HEK293 (cell line): ENCODE measurements around the gene SUGP2.

Experiments used
- CTCF ChIA-PET: fragments of 350-600 bp; formaldehyde crosslinking; extraction: SDS; loops from one replicate; lab custom pipeline; 2021; ENCODE audit warnings: antibody characterized with exemption; lab: Yijun Ruan, JAX
- POLR2A ChIA-PET: fragments of 300-600 bp; formaldehyde crosslinking; extraction: SDS; loops from one replicate; lab custom pipeline; 2020; ENCODE audit warnings: antibody characterized with exemption, inconsistent platforms; lab: Yijun Ruan, JAX
- H3K27ac ChIP-seq: fragments of 200-500 bp; sonication (Bioruptor generic); 2 replicates; pipeline ENCODE4 v1.5.1; 2014; ENCODE audit warnings: low read depth, low read length, control low read depth, inconsistent platforms; ENCODE audit errors: extremely low read depth
- H3K36me3 ChIP-seq, 2 experiments: fragments of 200-500 bp in 1 of 2; sonication (Bioruptor generic) in 1 of 2; 1 replicate in 1 of 2; 2 replicates in 1 of 2; pipeline ENCODE4 v1.5.1; 2014 to 2017; ENCODE audit warnings: inconsistent platforms in 2 of 2, low read length in 2 of 2; ENCODE audit not compliant: control insufficient read depth in 2 of 2, insufficient read depth in 1 of 2
- H3K4me1 ChIP-seq: fragments of 200-500 bp; sonication (Bioruptor generic); 2 replicates; pipeline ENCODE4 v1.5.1; 2014; ENCODE audit warnings: mild to moderate bottlenecking, low read length, inconsistent platforms; ENCODE audit not compliant: control insufficient read depth, insufficient read depth
- H3K4me3 ChIP-seq: 2 replicates; pipeline ENCODE4 v1.5.1; 2011; ENCODE audit warnings: low read depth, mild to moderate bottlenecking, control low read depth, low read length, moderate library complexity
- H3K9me3 ChIP-seq: fragments of 200-500 bp; sonication (Bioruptor generic); 2 replicates; pipeline ENCODE4 v1.5.1; 2014; ENCODE audit warnings: low read depth, low read length, inconsistent platforms; ENCODE audit not compliant: control insufficient read depth, insufficient read depth
- GLI4 ChIP-seq: fragments of 450-650 bp; formaldehyde crosslinking; IDR thresholded peaks from 2 replicates; pipeline ENCODE4 v1.5.1; 2016; ENCODE audit warnings: missing biosample characterization, missing genetic modification characterization
- HOXD13 ChIP-seq: sonication (generic); formaldehyde crosslinking; IDR thresholded peaks from 2 replicates; pipeline ENCODE4 v1.8.0; 2022; ENCODE audit warnings: missing genetic modification reagents, borderline replicate concordance
- PRDM1 ChIP-seq: fragments of 450-650 bp; formaldehyde crosslinking; IDR thresholded peaks from 2 replicates; pipeline ENCODE4; 2016; ENCODE audit warnings: missing biosample characterization, missing genetic modification characterization
- ZBTB48 ChIP-seq: fragments of 450-650 bp; formaldehyde crosslinking; IDR thresholded peaks from 2 replicates; pipeline ENCODE4 v1.5.1; 2016; ENCODE audit warnings: missing biosample characterization, missing genetic modification characterization
- ZNF112 ChIP-seq: fragments of 450-650 bp; formaldehyde crosslinking; IDR thresholded peaks from 2 replicates; pipeline ENCODE4 v1.5.0; 2017; ENCODE audit warnings: missing biosample characterization, missing genetic modification characterization
- ZNF248 ChIP-seq: fragments of 450-650 bp; formaldehyde crosslinking; IDR thresholded peaks from 2 replicates; pipeline ENCODE4 v1.5.1; 2017; ENCODE audit warnings: missing biosample characterization, missing genetic modification characterization
- ZNF335 ChIP-seq: fragments of 450-650 bp; formaldehyde crosslinking; conservative IDR thresholded peaks from 2 replicates; pipeline ENCODE4 v1.5.1; 2016; ENCODE audit warnings: missing biosample characterization, missing genetic modification characterization
- ZNF341 ChIP-seq: fragments of 450-650 bp; formaldehyde crosslinking; IDR thresholded peaks from 2 replicates; pipeline ENCODE4; 2016; ENCODE audit warnings: low read depth, missing biosample characterization, missing genetic modification characterization
- ZNF37A ChIP-seq: fragments of 450-650 bp; IDR thresholded peaks from 2 replicates; pipeline ENCODE4 v1.5.1; 2018; ENCODE audit warnings: missing biosample characterization, missing genetic modification characterization
- ZNF394 ChIP-seq: fragments of 450-650 bp; formaldehyde crosslinking; IDR thresholded peaks from 2 replicates; pipeline ENCODE4 v1.5.1; 2016; ENCODE audit warnings: missing biosample characterization, missing genetic modification characterization, mild to moderate bottlenecking, moderate library complexity, borderline replicate concordance
- ZNF521 ChIP-seq: fragments of 450-650 bp; formaldehyde crosslinking; IDR thresholded peaks from 2 replicates; pipeline ENCODE4 v1.5.1; 2017; ENCODE audit warnings: missing biosample characterization, mild to moderate bottlenecking, missing genetic modification characterization
- ZNF529 ChIP-seq: fragments of 450-650 bp; formaldehyde crosslinking; IDR thresholded peaks from 2 replicates; pipeline ENCODE4 v1.5.1; 2017; ENCODE audit warnings: missing genetic modification characterization, missing biosample characterization; ENCODE audit not compliant: insufficient replicate concordance
- ZNF530 ChIP-seq: fragments of 450-650 bp; formaldehyde crosslinking; IDR thresholded peaks from 2 replicates; pipeline ENCODE4 v1.5.1; 2016; ENCODE audit warnings: low read depth, missing biosample characterization, missing genetic modification characterization
- ZNF555 ChIP-seq: fragments of 450-650 bp; formaldehyde crosslinking; conservative IDR thresholded peaks from 2 replicates; pipeline ENCODE4 v1.5.1; 2017; ENCODE audit warnings: missing biosample characterization, mild to moderate bottlenecking, missing genetic modification characterization, inconsistent platforms
- ZNF585B ChIP-seq: fragments of 450-650 bp; formaldehyde crosslinking; IDR thresholded peaks from 2 replicates; pipeline ENCODE4 v1.5.1; 2016; ENCODE audit warnings: missing biosample characterization, missing genetic modification characterization
- ZNF610 ChIP-seq: fragments of 450-650 bp; formaldehyde crosslinking; IDR thresholded peaks from 2 replicates; pipeline ENCODE4 v1.5.1; 2016; ENCODE audit warnings: missing biosample characterization, missing genetic modification characterization, borderline replicate concordance
- ZSCAN16 ChIP-seq: fragments of 450-650 bp; formaldehyde crosslinking; IDR thresholded peaks from 2 replicates; pipeline ENCODE4 v1.5.1; 2016; ENCODE audit warnings: missing biosample characterization, missing genetic modification characterization
- TF ChIP-seq, protein P1 (sequence below): fragments of 450-650 bp; formaldehyde crosslinking; IDR thresholded peaks from 2 replicates; pipeline ENCODE4 v1.5.1; 2017; ENCODE audit warnings: missing biosample characterization, missing genetic modification characterization
- TF ChIP-seq, protein P2 (sequence below): fragments of 450-650 bp; IDR thresholded peaks from 2 replicates; pipeline ENCODE4 v1.5.1; 2018; ENCODE audit warnings: missing biosample characterization, mild to moderate bottlenecking, missing genetic modification characterization
- TF ChIP-seq, protein P3 (sequence below): fragments of 450-650 bp; formaldehyde crosslinking; IDR thresholded peaks from 2 replicates; pipeline ENCODE4 v1.5.1; 2016; ENCODE audit warnings: missing biosample characterization, missing genetic modification characterization
- TF ChIP-seq, protein P4 (sequence below): fragments of 450-650 bp; formaldehyde crosslinking; IDR thresholded peaks from 2 replicates; pipeline ENCODE4 v1.5.1; 2016; ENCODE audit warnings: missing biosample characterization, missing genetic modification characterization

SUGP2 gene

DNA sequence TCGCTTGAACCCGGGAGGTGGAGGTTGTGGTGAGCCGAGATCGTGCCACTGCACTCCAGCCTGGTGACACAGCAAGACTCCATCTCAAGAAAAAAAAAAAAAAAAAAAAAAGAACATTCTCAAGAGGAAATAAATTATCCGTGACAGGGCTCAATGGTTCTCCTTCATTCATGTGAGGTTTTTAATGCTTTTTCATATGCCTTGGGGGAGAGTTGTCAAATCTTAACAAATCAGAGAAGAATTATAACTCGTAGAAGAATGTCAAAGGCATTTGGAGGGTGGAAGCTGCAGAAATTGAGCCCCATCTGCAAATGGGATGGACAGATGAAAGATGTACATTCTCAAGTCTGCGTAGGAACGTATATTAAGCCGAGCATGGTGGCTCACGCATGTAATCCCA is 57.4 kb downstream of the SUGP2 start:
- Histone ChIP-seq H3K4me1 (peaks cover 5% of the 10 kb centered on the region; the same call in 1 of the 2 replicates), H3K36me3 (no peaks in the 10 kb centered on the region), H3K4me3 (no peak overlapping the region), H3K27ac (no peak overlapping the region), H3K9me3 (no peaks in the 10 kb centered on the region)
- no peak for TF ChIP-seq ZNF530 (tag by site-specific recombination)
- TF ChIP-seq, protein P1, sequence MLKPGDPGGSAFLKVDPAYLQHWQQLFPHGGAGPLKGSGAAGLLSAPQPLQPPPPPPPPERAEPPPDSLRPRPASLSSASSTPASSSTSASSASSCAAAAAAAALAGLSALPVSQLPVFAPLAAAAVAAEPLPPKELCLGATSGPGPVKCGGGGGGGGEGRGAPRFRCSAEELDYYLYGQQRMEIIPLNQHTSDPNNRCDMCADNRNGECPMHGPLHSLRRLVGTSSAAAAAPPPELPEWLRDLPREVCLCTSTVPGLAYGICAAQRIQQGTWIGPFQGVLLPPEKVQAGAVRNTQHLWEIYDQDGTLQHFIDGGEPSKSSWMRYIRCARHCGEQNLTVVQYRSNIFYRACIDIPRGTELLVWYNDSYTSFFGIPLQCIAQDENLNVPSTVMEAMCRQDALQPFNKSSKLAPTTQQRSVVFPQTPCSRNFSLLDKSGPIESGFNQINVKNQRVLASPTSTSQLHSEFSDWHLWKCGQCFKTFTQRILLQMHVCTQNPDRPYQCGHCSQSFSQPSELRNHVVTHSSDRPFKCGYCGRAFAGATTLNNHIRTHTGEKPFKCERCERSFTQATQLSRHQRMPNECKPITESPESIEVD (tag by site-specific recombination), result 0 out of 2 replicates have a peak, but pooled peaks have one; percentile 8
- no peak for TF ChIP-seq GLI4 (tag by site-specific recombination)
- ChIA-PET POLR2A (interaction anchor here (0.7 kb wide), 2 partner anchors 20 to 165 kb away, joined by 4 to 5 read pairs; no protein-coding TSS in a partner anchor), CTCF (no interaction called here)

DNA sequence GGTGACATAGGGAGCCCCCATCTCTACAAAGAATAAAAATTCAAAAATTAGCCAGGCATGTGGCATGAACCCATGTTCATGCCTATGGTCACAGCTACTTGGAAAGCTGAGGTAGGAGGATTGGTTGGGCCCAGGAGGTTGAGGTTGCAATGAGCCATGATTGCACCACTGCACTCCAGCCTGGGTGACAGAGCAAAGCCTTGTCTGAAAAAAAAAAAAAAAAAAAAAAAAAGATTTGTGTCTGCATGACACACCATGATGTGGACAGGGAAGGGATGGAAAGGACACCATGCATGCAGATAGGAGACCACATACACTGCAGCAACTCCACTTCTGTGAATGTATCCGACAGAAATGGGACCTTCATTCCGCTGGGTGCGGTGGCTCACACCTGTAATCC is 58.3 kb downstream of the SUGP2 start:
- CTCF ChIA-PET, result interaction anchor here (0.9 kb wide), 1 partner anchor 12 kb away, joined by 4 read pairs; no protein-coding TSS in a partner anchor
- Histone ChIP-seq H3K4me3 (no peak overlapping the region), H3K27ac (no peak overlapping the region), H3K9me3 (no peaks in the 10 kb centered on the region), H3K36me3 (no peaks in the 10 kb centered on the region), H3K4me1 (peaks cover 5% of the 10 kb centered on the region; the same call in 1 of the 2 replicates)
- TF ChIP-seq ZNF585B (tag by site-specific recombination) (no peak), ZNF37A (tag by site-specific recombination) (no peak), ZNF248 (tag by site-specific recombination) (no peak), ZNF529 (tag by site-specific recombination) (no peak), ZBTB48 (tag by site-specific recombination) (no peak), ZNF521 (tag by site-specific recombination) (no peak), ZNF341 (tag by site-specific recombination) (no peak), ZNF112 (tag by site-specific recombination) (no peak), ZNF610 (tag by site-specific recombination) (no peak)
- TF ChIP-seq, protein P2, sequence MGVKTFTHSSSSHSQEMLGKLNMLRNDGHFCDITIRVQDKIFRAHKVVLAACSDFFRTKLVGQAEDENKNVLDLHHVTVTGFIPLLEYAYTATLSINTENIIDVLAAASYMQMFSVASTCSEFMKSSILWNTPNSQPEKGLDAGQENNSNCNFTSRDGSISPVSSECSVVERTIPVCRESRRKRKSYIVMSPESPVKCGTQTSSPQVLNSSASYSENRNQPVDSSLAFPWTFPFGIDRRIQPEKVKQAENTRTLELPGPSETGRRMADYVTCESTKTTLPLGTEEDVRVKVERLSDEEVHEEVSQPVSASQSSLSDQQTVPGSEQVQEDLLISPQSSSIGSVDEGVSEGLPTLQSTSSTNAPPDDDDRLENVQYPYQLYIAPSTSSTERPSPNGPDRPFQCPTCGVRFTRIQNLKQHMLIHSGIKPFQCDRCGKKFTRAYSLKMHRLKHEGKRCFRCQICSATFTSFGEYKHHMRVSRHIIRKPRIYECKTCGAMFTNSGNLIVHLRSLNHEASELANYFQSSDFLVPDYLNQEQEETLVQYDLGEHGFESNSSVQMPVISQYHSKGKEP (tag by site-specific recombination), result no peak
- TF ChIP-seq, protein P3, sequence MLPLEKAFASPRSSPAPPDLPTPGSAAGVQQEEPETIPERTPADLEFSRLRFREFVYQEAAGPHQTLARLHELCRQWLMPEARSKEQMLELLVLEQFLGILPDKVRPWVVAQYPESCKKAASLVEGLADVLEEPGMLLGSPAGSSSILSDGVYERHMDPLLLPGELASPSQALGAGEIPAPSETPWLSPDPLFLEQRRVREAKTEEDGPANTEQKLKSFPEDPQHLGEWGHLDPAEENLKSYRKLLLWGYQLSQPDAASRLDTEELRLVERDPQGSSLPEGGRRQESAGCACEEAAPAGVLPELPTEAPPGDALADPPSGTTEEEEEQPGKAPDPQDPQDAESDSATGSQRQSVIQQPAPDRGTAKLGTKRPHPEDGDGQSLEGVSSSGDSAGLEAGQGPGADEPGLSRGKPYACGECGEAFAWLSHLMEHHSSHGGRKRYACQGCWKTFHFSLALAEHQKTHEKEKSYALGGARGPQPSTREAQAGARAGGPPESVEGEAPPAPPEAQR (tag by site-specific recombination), result no peak
- POLR2A ChIA-PET, result interaction anchor here (0.7 kb wide), 1 partner anchor 470 kb away, joined by 6 read pairs; no protein-coding TSS in a partner anchor

DNA sequence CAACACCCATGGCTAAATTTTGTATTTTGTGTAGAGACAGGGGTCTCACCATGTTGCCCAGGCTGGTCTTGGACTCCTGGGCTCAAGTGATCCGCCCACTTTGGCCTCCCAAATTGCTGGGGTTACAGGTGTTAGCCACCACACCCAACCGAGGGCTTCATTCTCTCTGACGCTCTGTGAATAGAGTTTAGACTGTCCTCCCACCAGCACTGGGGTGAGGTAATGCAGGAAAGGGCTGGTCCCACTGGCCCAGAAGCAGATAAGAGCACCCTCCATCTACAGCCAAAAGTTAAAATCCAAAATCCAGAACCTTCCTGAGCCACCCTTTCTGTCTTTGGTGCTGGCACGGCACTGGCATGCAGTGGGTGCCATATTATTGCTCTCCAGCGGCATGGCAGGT is 60.5 kb downstream of the SUGP2 start:
- POLR2A ChIA-PET, result interaction anchor here (0.6 kb wide), 2 partner anchors 141 to 385 kb away, joined by 3 to 5 read pairs; partner anchors contain the start of gene UPF1

More for the DNA sequence above, 60.5 kb downstream of the SUGP2 start:
- CTCF ChIA-PET, result no interaction called here
- Histone ChIP-seq H3K36me3 (no peaks in the 10 kb centered on the region), H3K9me3 (no peaks in the 10 kb centered on the region), H3K27ac (no peak overlapping the region), H3K4me3 (no peak overlapping the region), H3K4me1 (peaks cover 5% of the 10 kb centered on the region; the same call in 1 of the 2 replicates)
- TF ChIP-seq ZSCAN16 (tag by site-specific recombination), result no peak
- no peak for TF ChIP-seq HOXD13
- TF ChIP-seq PRDM1 (tag by site-specific recombination), result no peak
- TF ChIP-seq ZNF555 (tag by site-specific recombination), result no peak
- TF ChIP-seq ZNF394, result no peak
- TF ChIP-seq, protein P4, sequence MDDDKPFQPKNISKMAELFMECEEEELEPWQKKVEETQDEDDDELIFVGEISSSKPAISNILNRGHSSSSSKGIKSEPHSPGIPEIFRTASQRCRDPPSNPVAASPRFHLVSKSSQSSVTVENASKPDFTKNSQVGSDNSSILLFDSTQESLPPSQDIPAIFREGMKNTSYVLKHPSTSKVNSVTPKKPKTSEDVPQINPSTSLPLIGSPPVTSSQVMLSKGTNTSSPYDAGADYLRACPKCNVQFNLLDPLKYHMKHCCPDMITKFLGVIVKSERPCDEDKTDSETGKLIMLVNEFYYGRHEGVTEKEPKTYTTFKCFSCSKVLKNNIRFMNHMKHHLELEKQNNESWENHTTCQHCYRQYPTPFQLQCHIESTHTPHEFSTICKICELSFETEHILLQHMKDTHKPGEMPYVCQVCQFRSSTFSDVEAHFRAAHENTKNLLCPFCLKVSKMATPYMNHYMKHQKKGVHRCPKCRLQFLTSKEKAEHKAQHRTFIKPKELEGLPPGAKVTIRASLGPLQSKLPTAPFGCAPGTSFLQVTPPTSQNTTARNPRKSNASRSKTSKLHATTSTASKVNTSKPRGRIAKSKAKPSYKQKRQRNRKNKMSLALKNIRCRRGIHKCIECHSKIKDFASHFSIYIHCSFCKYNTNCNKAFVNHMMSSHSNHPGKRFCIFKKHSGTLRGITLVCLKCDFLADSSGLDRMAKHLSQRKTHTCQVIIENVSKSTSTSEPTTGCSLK (tag by site-specific recombination), result no peak
- no peak for TF ChIP-seq ZNF335 (tag by site-specific recombination)
- no peak for TF ChIP-seq ZNF37A (tag by site-specific recombination)
